ENCODE results near the gene ZBTB9.
A peak's percentile ranks its signal among the peaks of the same experiment; 100 is the strongest.

Gene ZBTB9

GRCh38 chr6:33490621-33491020 lies 36.2 kb downstream of the ZBTB9 start:
- no peak overlapping the region for H3K4me3 ChIP-seq (ENCODE audit: low read depth, low read length)
- DNase-seq (ENCODE audit: low read depth): peak; percentile 14
- no peak for TF ChIP-seq CTCF (conservative IDR thresholded peaks at IDR 0.05; ENCODE audit: low read depth, low read length)

- peak; percentile 4 for TF ChIP-seq CTCF (conservative IDR thresholded peaks at IDR 0.05; ENCODE audit: low read depth, low read length)
- H3K4me3 ChIP-seq (ENCODE audit: low read depth, low read length): no peak overlapping the region
- no peak for DNase-seq (ENCODE audit: low read depth)
These were observed 37.7 kb downstream of the ZBTB9 start for GRCh38 chr6:33492093-33492492.

GRCh38 chr6:33497157-33497556 lies 42.8 kb downstream of the ZBTB9 start:
- TF ChIP-seq CTCF (conservative IDR thresholded peaks at IDR 0.05; ENCODE audit: low read depth, low read length): no peak
- no peak for DNase-seq (ENCODE audit: low read depth)
- H3K4me3 ChIP-seq (ENCODE audit: low read depth, low read length): no peak overlapping the region

GRCh38 chr6:33502486-33502885 lies 48.1 kb downstream of the ZBTB9 start:
- no peak for TF ChIP-seq CTCF (conservative IDR thresholded peaks at IDR 0.05; ENCODE audit: low read depth, low read length)
- DNase-seq (ENCODE audit: low read depth): no peak
- H3K4me3 ChIP-seq (ENCODE audit: low read depth, low read length): no peak overlapping the region

GRCh38 chr6:33504486-33504885 lies 50.1 kb downstream of the ZBTB9 start:
- no peak for TF ChIP-seq CTCF (conservative IDR thresholded peaks at IDR 0.05; ENCODE audit: low read depth, low read length)
- DNase-seq (ENCODE audit: low read depth): no peak
- H3K4me3 ChIP-seq (ENCODE audit: low read depth, low read length): no peak overlapping the region

GRCh38 chr6:33505548-33506370 lies 51.4 kb downstream of the ZBTB9 start:
- no peak for TF ChIP-seq CTCF (conservative IDR thresholded peaks at IDR 0.05; ENCODE audit: low read depth, low read length)
- DNase-seq (ENCODE audit: low read depth): no peak
- no peak overlapping the region for H3K4me3 ChIP-seq (ENCODE audit: low read depth, low read length)

All from choroid plexus epithelial cell (primary cell).